ENCODE measurements around the gene ATP9B.

- no peak for TF ChIP-seq ZNF274 (IDR thresholded peaks at IDR 0.05; ENCODE audit: low read depth, low read length)
- TF ChIP-seq YY1 (IDR thresholded peaks at IDR 0.05; ENCODE audit: insufficient read depth, insufficient read length) = no peak
- TF ChIP-seq SUZ12 (IDR thresholded peaks at IDR 0.05; ENCODE audit: extremely low read depth, insufficient read depth, insufficient read length) = no peak
Observed at GRCh38 chr18:79343567-79344207, 274.5 kb downstream of the ATP9B start.
